GM19025 (cell line): ENCODE results near the gene AKIRIN1.
"Not testable (repeated sequence)": the region's sequence is repeated elsewhere in the genome, so short reads cannot be mapped to it uniquely, and the experiment has no call there.

ENCODE experiments used
- ATAC-seq: cut with Tn5 transposase; IDR thresholded peaks from one replicate; pipeline ENCODE4 v1.9.1; 2021; ENCODE audit warnings: mild to moderate bottlenecking, low read depth, moderate library complexity; ENCODE audit not compliant: unreplicated experiment

AKIRIN1 gene

GRCh38 chr1:39036678-39037077 lies 45.6 kb downstream of the AKIRIN1 start:
- ATAC-seq = no peak

- no peak for ATAC-seq
Measured at GRCh38 chr1:39043513-39043912, 52.4 kb downstream of the AKIRIN1 start.

- no peak for ATAC-seq
Measured at GRCh38 chr1:39044762-39045161, 53.7 kb downstream of the AKIRIN1 start.

GRCh38 chr1:39045231-39045630 lies 54.2 kb downstream of the AKIRIN1 start:
- no peak for ATAC-seq

- ATAC-seq = no peak
Measured at GRCh38 chr1:39046613-39047210, 55.6 kb downstream of the AKIRIN1 start.

GRCh38 chr1:39047374-39048229 lies 56.5 kb downstream of the AKIRIN1 start:
- ATAC-seq = no peak

- ATAC-seq = no peak
Measured at GRCh38 chr1:39048745-39049370, 57.8 kb downstream of the AKIRIN1 start.

GRCh38 chr1:39050001-39050400 lies 58.9 kb downstream of the AKIRIN1 start:
- no peak for ATAC-seq

- ATAC-seq = not testable (repeated sequence)
Measured at GRCh38 chr1:39051193-39051850, 60.2 kb downstream of the AKIRIN1 start.

GRCh38 chr1:39051956-39052355 lies 60.9 kb downstream of the AKIRIN1 start:
- no peak for ATAC-seq

GRCh38 chr1:39055213-39055710 lies 64.2 kb downstream of the AKIRIN1 start:
- ATAC-seq = not testable (repeated sequence)
